NCI-H1092 treated with DMSO at 0.1 percent for 48 hours (cell line): ENCODE data around the gene CYP2C19.
"Not testable (repeated sequence)": the region's sequence is repeated elsewhere in the genome, so short reads cannot be mapped to it uniquely, and the experiment has no call there.

Experiments
- DNase-seq: peaks from one replicate; lab custom pipeline; 2025; lab: John Stamatoyannopoulos, UW

CYP2C19 gene

GRCh38 chr10:94762393-94762792 is at the start of gene CYP2C19:
TSS of gene CYP2C19 (plus strand) at chr10:94762681. CDS start at chr10:94762706, 25 bp downstream.
- DNase-seq: no peak

GRCh38 chr10:94725871-94726270 is 36.6 kb upstream of the CYP2C19 start:
- DNase-seq: no peak

GRCh38 chr10:94735197-94735596 is 27.3 kb upstream of the CYP2C19 start:
- DNase-seq: no peak

- DNase-seq: no peak
These were observed 23.9 kb upstream of the CYP2C19 start for GRCh38 chr10:94738588-94738987.

- no peak for DNase-seq
These were observed 15.3 kb upstream of the CYP2C19 start for GRCh38 chr10:94747137-94747536.

GRCh38 chr10:94747838-94748237 is 14.6 kb upstream of the CYP2C19 start:
- DNase-seq: no peak

- DNase-seq: no peak
These were observed 4.6 kb upstream of the CYP2C19 start for GRCh38 chr10:94757916-94758315.

- no peak for DNase-seq
These were observed 1.8 kb upstream of the CYP2C19 start for GRCh38 chr10:94760586-94761178.

GRCh38 chr10:94775425-94775824 is 12.9 kb downstream of the CYP2C19 start:
- DNase-seq: not testable (repeated sequence)

GRCh38 chr10:94777886-94778458 is 15.5 kb downstream of the CYP2C19 start:
- DNase-seq: no peak

- DNase-seq: no peak
These were observed 18.4 kb downstream of the CYP2C19 start for GRCh38 chr10:94780844-94781243.

GRCh38 chr10:94784256-94784655 is 21.8 kb downstream of the CYP2C19 start:
- no peak for DNase-seq

GRCh38 chr10:94785211-94785610 is 22.7 kb downstream of the CYP2C19 start:
- no peak for DNase-seq

- DNase-seq: not testable (repeated sequence)
These were observed 38.1 kb downstream of the CYP2C19 start for GRCh38 chr10:94800551-94800950.

GRCh38 chr10:94803307-94803706 is 40.8 kb downstream of the CYP2C19 start:
- no peak for DNase-seq

- DNase-seq: not testable (repeated sequence)
These were observed 67.5 kb downstream of the CYP2C19 start for GRCh38 chr10:94830025-94830424.

GRCh38 chr10:94846204-94846603 is 83.7 kb downstream of the CYP2C19 start:
- no peak for DNase-seq

GRCh38 chr10:94850766-94851165 is 88.3 kb downstream of the CYP2C19 start:
- DNase-seq: no peak

- no peak for DNase-seq
These were observed 88.8 kb downstream of the CYP2C19 start for GRCh38 chr10:94851263-94851662.

GRCh38 chr10:94852438-94852837 is 90.0 kb downstream of the CYP2C19 start:
- no peak for DNase-seq

- DNase-seq: no peak
These were observed 90.6 kb downstream of the CYP2C19 start for GRCh38 chr10:94853065-94853464.

- no peak for DNase-seq
These were observed 95.5 kb downstream of the CYP2C19 start for GRCh38 chr10:94858005-94858404.

- no peak for DNase-seq
These were observed 96.6 kb downstream of the CYP2C19 start for GRCh38 chr10:94859086-94859485.

- DNase-seq: no peak
These were observed 116.2 kb downstream of the CYP2C19 start for GRCh38 chr10:94878649-94879048.
